Loucy (cell line): Measurements from ENCODE around the gene TRABD2B.

Source experiments
- H2AFZ ChIP-seq: fragments of 200-600 bp; sonication (generic); 2 replicates; pipeline ENCODE4 v1.6.0; 2016; ENCODE audit warnings: antibody characterized with exemption, mild to moderate bottlenecking, low read length, moderate library complexity
- H3F3A ChIP-seq: fragments of 200-600 bp; 2 replicates; pipeline ENCODE4 v1.6.0; 2016; ENCODE audit warnings: antibody characterized with exemption, low read depth, mild to moderate bottlenecking
- H3K27me3 ChIP-seq: fragments of 200-600 bp; sonication (generic); 2 replicates; pipeline ENCODE4 v1.6.1; 2014; ENCODE audit warnings: low read length, mild to moderate bottlenecking; ENCODE audit not compliant: insufficient read depth, poor library complexity, severe bottlenecking
- H3K36me3 ChIP-seq: fragments of 200-600 bp; sonication (generic); 2 replicates; pipeline ENCODE4 v1.6.1; 2016; ENCODE audit warnings: low read length; ENCODE audit not compliant: insufficient read depth
- H3K4me1 ChIP-seq: fragments of 200-600 bp; sonication (generic); 2 replicates; pipeline ENCODE4 v1.5.1; 2014; ENCODE audit warnings: low read length, mild to moderate bottlenecking; ENCODE audit not compliant: insufficient read depth, poor library complexity, severe bottlenecking
- H3K4me2 ChIP-seq: fragments of 200-600 bp; sonication (generic); 2 replicates; pipeline ENCODE4 v1.6.0; 2014; ENCODE audit warnings: antibody characterized with exemption, low read length, low read depth, mild to moderate bottlenecking; ENCODE audit not compliant: poor library complexity, severe bottlenecking
- H3K4me3 ChIP-seq: fragments of 200-600 bp; sonication (generic); 2 replicates; pipeline ENCODE4 v1.5.1; 2014; ENCODE audit warnings: low read length, mild to moderate bottlenecking, mixed read lengths; ENCODE audit not compliant: poor library complexity, severe bottlenecking
- H3K79me2 ChIP-seq: fragments of 200-600 bp; sonication (generic); 2 replicates; pipeline ENCODE4 v1.6.1; 2014; ENCODE audit warnings: low read length; ENCODE audit not compliant: insufficient read depth
- H3K9ac ChIP-seq: fragments of 200-600 bp; sonication (generic); 2 replicates; pipeline ENCODE4 v1.6.0; 2014; ENCODE audit warnings: mild to moderate bottlenecking, low read depth, low read length, moderate library complexity; ENCODE audit not compliant: poor library complexity, severe bottlenecking
- H3K9me2 ChIP-seq: fragments of 200-600 bp; sonication (generic); replicated peaks from 2 replicates; pipeline ENCODE4 v1.6.1; 2016; ENCODE audit warnings: low read depth, low read length, mixed read lengths
- H3K9me3 ChIP-seq: fragments of 200-600 bp; sonication (generic); 2 replicates; pipeline ENCODE4 v1.6.1; 2014; ENCODE audit warnings: mild to moderate bottlenecking, antibody characterized with exemption, low read length, low read depth; ENCODE audit not compliant: insufficient read depth
- H4K20me1 ChIP-seq: fragments of 200-600 bp; sonication (generic); 2 replicates; pipeline ENCODE4 v1.6.0; 2014; ENCODE audit warnings: antibody characterized with exemption, low read length, mild to moderate bottlenecking; ENCODE audit not compliant: insufficient read depth, poor library complexity, severe bottlenecking
- EZH2phosphoT487 ChIP-seq: fragments of 200-600 bp; IDR thresholded peaks from 2 replicates; pipeline ENCODE4 v1.6.1; 2018; ENCODE audit warnings: antibody characterized with exemption, mild to moderate bottlenecking, moderate library complexity, borderline replicate concordance
- TF ChIP-seq, protein P1 (sequence below): fragments of 200-600 bp; sonication (generic); conservative IDR thresholded peaks from 2 replicates; pipeline ENCODE4 v1.5.1; 2014; ENCODE audit warnings: mild to moderate bottlenecking, antibody characterized with exemption, low read length

The TRABD2B gene

DNA sequence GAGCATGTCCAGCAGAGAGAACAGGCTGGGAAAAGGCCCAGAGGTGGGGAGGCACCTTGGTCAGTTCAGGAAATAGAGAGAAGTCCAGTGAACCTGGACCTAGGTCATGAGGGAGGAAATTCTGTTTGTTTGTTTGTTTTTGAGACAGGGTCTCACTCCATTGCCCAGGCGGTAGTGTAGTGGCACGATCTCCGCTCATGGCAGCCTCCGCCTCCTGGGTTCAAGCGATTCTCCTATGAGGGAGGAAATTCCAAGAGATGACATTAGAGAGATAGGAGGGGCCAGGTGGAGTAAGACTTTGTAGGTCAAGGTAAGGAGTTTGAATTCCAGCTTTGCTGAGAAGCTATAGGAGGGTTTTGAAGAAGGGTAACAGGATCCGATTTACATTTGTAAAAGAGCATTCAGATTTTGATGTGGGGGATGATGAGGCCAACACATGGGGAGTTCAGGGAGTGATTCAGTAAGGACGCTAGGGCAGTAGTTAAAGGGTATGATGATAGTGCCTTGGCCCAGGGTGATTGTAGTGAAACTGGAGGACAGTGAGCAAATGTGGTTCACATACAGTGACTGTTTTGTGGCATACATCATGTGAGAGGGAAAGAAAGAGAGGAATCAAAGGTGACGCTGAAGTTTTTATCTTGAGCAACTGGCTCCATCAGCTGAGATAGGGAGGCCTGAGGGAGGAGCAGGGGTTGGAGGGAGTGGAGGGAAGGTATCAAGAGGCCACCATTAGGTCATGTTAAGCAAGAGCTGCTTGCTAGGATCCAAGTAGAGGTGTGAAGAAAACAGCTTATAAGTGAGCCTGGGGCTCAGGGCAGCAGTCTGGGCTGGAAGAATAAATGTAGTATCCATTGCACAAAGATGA lies 8.3 kb upstream of the TRABD2B start:
- no peak overlapping the region for H3K4me2 ChIP-seq
- H2AFZ ChIP-seq = no peak overlapping the region
- H3K9me2 ChIP-seq = no peaks in the 10 kb centered on the region
- no peaks in the 10 kb centered on the region for H3K79me2 ChIP-seq
- no peaks in the 10 kb centered on the region for H3K9me3 ChIP-seq
- no peaks in the 10 kb centered on the region for H3K4me1 ChIP-seq
- no peaks in the 10 kb centered on the region for H3K27me3 ChIP-seq
- no peak overlapping the region for H3K4me3 ChIP-seq
- H3K9ac ChIP-seq = no peak overlapping the region
- no peaks in the 10 kb centered on the region for H3F3A ChIP-seq
- TF ChIP-seq, protein P1, sequence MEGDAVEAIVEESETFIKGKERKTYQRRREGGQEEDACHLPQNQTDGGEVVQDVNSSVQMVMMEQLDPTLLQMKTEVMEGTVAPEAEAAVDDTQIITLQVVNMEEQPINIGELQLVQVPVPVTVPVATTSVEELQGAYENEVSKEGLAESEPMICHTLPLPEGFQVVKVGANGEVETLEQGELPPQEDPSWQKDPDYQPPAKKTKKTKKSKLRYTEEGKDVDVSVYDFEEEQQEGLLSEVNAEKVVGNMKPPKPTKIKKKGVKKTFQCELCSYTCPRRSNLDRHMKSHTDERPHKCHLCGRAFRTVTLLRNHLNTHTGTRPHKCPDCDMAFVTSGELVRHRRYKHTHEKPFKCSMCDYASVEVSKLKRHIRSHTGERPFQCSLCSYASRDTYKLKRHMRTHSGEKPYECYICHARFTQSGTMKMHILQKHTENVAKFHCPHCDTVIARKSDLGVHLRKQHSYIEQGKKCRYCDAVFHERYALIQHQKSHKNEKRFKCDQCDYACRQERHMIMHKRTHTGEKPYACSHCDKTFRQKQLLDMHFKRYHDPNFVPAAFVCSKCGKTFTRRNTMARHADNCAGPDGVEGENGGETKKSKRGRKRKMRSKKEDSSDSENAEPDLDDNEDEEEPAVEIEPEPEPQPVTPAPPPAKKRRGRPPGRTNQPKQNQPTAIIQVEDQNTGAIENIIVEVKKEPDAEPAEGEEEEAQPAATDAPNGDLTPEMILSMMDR = no peak
- no peak for TF ChIP-seq EZH2phosphoT487
- no peaks in the 10 kb centered on the region for H4K20me1 ChIP-seq
- H3K36me3 ChIP-seq = no peaks in the 10 kb centered on the region

DNA sequence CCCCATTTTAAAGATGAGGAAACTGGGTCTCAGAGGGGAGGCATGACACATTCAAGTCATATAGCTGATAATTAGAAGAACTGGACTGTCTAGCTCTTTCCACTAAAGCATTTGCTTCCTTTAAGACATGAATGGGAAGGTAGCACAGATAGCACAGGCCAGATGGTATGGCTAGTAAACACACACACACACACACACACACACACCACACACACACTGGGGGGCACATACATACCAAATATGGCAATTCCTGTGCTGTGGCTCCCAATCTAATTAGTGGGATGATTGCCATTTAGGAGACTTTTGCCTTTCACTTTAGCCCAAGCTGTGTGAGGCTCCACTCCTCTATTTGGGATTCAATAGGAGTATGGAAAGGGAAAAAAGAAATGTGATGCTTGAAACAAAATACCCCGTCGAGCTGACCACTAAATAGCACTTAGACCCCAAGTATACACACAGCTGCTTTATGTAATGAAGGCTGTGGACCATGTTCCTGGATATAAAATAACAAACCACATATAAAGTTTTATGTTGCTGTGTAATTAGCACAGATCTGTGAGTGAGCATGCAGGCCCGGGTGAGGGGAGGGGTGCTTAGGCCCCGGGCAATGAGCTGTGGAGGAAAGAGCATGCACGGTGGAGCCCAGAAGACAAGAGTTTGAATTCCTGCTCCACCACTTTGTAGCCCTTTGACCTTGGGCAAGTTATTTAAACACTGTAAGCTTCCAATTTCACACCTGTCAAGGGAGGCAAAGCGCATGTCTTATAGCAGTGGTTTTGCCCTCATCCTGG lies 6.8 kb upstream of the TRABD2B start:
- H3K4me2 ChIP-seq = no peak overlapping the region
- no peaks in the 10 kb centered on the region for H4K20me1 ChIP-seq
- no peaks in the 10 kb centered on the region for H3K79me2 ChIP-seq
- no peaks in the 10 kb centered on the region for H3K9me2 ChIP-seq
- no peaks in the 10 kb centered on the region for H3K4me1 ChIP-seq
- H3K27me3 ChIP-seq = no peaks in the 10 kb centered on the region
- no peak overlapping the region for H2AFZ ChIP-seq
- TF ChIP-seq, protein P1 = no peak
- no peak for TF ChIP-seq EZH2phosphoT487
- no peak overlapping the region for H3K4me3 ChIP-seq
- no peaks in the 10 kb centered on the region for H3K36me3 ChIP-seq
- H3F3A ChIP-seq = no peaks in the 10 kb centered on the region
- H3K9me3 ChIP-seq = no peaks in the 10 kb centered on the region
- H3K9ac ChIP-seq = no peak overlapping the region

DNA sequence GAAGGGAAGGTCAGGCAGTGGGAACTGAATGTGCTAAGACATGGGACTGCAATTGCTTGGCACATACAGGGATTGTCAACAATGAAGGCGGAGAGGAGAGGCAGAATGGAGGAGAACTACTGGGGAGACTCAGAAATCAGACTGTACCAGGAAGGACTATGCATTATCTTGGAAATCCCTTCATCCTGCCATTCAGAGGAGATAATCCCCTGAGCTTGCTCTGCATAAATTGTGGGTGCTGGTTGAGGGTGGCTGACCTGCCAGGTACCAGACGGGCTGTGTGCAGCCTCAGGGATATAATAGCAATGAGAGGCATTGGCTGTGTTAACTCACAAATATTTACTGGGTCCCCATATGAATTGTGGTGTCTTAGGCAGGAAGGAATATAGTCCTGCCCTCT lies 5.0 kb upstream of the TRABD2B start:
- Histone ChIP-seq H2AFZ (no peak overlapping the region), H3F3A (no peaks in the 10 kb centered on the region), H3K9me2 (no peaks in the 10 kb centered on the region), H3K4me1 (no peaks in the 10 kb centered on the region), H3K36me3 (no peaks in the 10 kb centered on the region), H3K9ac (no peak overlapping the region), H3K4me2 (no peak overlapping the region), H3K9me3 (no peaks in the 10 kb centered on the region), H3K79me2 (no peaks in the 10 kb centered on the region), H3K4me3 (no peak overlapping the region), H4K20me1 (no peaks in the 10 kb centered on the region), H3K27me3 (no peaks in the 10 kb centered on the region)
- TF ChIP-seq, protein P1 = no peak
- TF ChIP-seq EZH2phosphoT487 = no peak
